HG03095 (cell line): ENCODE data around the gene SFI1.
"Not testable (repeated sequence)": the region's sequence is repeated elsewhere in the genome, so short reads cannot be mapped to it uniquely, and the experiment has no call there.

Experiments used
- ATAC-seq: cut with Tn5 transposase; IDR thresholded peaks from one replicate; pipeline ENCODE4 v1.9.1; 2021; ENCODE audit warnings: moderate library complexity; ENCODE audit not compliant: unreplicated experiment

SFI1 gene

DNA sequence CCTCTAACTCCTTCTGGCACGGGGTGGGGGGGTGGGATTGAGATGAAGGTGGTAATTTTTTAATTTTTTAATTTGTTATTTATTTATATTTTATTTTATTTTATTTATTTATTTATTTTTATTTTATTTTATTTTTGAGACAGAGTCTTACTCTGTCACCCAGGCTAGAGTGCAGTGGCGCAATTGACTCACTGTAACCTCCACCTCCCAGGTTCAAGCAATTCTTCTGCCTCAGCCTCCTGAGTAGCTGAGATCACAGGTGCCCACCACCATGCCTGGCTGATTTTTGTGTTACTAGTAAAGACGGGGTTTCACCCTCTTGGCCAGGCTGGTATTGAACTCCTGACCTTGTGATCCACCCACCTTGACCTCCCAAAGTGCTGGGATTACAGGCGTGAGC lies 43.8 kb downstream of the SFI1 start:
- not testable (repeated sequence) for ATAC-seq

DNA sequence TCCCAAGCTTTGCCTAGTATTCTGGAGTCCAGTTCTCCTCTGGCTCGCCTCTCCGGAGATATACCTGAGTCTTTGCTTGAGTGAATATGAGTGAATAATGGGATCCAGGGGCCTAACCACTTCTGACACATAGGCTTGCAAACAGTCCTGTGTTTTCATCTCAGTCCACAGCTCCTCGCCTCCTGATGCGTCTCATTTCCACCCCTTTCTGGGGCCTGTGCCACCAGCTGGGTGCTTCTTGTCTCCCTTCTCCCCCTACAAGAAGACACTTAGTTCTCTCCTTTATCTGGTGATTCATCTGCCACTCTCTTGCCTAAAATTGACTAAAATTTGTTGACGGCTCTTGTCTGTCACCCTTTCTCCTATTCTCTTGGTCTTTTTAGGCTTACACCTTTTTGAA lies 44.6 kb downstream of the SFI1 start:
- no peak for ATAC-seq

DNA sequence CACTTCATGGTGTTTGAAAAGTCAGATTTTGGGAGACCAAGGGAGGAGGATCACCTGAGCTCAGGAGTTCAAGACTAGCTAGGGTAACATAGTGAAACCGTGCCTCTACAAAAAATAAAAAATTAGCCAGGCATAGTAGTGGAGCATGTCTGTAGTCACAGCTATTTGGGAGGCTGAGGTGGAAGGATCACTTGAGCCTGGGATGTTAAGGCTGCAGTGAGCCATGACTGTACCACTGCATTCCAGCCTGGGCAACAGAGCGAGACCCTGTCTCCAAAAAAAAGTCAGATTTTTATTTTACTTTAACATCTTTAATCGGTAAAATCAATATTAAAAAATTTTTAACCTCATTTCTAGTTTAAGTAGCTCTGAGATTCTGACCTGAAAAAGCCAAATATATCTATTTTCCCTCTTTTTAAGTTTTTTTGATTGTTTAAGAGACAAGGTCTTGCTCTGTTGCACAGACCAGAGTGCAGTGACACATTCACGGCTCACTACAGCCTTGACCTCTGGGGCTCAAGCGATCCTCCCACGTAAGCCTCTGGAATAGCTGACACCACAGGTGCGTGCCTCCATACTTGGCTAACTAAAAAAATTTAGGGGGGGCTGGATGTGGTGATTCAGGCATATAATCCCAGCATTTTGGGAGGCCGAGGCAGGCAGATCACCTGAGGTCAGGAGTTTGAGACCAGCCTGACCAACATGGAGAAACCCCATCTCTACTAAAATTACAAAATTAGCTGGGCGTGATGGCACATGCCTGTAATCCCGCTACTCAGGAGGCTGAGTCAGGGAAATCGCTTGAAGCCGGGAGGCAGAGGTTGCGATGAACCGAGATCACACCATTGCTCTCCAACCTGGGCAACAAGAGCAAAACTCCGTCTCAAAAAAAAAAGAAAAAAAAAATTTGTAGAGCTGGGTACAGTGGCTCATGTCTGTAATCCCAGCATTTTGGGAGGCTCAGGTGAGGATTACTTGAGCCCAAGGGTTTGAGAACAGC lies 48.4 kb downstream of the SFI1 start:
- no peak for ATAC-seq

DNA sequence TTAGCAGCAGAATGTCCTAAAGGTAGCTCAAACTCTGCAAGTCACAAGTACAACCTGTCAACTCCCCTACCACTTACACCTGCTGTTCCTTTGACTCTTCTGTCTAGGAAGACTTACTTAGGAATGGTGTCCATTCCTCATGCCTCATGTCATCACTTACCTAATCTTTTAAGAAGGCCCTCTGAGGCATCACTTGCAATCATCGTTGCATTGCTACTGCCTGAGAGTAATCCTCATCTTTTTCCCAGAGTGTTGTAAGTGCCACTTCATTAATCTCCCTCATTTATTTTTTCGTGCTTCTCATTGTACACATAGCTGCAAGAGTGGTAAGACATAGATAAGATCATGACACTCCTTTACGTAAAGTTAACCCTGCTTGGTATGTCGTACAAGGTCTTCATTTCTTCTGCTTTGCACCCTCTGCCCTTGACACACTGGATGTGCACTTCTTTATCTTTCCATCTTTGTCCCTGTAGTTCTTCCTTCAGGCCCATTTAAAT lies 54.6 kb downstream of the SFI1 start:
- ATAC-seq = no peak

DNA sequence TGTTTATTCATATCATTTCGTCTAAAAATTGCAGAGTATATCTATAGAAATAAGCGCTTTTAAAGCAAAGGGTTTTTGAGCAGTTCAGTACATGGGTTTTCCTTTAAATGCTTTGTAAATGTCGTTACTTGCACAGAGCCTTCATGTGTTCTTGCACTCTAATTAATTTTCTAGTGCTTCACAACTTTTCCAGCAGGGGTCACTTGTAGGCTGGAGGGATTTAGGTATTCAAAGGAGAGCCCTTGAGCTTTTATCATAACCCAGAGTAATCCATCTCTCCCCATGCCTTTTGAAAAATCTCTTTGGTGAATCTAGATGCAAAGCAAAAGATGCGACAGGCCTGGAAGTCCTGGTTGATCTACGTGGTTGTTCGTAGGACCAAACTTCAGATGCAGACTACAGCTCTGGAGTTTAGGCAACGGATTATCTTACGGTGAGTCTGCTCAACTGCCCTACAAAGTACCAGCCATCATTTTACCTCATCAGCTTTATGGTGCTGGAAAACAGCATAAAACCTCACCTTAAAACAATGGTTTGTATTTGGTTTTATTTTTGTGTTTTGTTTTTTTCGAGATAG lies 60.4 kb downstream of the SFI1 start:
- ATAC-seq = no peak

DNA sequence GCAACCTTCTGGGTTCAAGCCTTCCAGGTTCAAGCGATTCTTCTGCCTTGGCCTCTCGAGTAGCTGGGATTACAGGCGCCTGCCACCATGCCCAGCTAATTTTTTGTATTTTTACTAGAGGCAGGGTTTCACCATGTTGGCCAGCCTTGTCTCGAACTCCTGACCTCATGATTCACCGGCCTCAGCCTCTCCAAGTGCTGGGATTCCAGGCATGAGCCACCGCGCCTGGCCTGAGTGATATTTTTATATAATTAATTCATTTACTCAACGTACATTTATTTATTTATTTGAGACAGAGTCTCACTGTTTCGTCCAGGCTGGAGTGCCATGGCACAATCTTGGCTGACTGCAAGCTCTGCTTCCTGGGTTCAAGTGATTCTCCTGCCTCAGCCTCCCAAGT lies 62.2 kb downstream of the SFI1 start:
- ATAC-seq = not testable (repeated sequence)

DNA sequence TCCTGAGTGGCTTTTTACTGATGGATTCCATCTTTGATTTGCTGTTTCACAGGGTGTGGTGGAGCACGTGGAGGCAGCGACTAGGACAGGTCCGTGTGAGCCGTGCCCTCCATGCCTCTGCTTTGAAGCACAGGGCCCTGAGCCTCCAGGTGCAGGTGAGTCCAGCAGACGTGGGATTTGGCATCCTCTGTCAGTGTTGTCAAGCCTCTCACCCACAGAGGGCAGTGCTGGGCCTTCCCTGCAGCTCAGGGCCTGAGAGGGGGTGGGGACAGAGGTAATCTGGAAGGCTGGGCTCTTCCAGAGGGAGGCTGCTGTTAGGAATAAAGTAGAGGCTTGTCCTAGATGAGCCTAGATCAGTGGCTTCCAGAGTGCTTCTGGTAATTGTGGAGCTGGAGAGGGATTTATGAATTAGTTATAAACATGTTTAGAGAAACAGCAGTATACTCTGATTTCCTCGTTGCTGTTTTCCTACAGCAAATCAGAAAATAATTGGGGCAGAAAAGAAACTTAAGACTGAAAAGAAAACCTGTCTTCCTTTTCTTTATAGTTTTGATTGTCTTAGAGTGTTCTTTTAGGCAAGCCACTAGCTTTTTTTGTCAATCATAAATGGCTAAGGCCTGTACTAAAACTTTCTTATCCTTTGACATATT lies 65.0 kb downstream of the SFI1 start:
- no peak for ATAC-seq

DNA sequence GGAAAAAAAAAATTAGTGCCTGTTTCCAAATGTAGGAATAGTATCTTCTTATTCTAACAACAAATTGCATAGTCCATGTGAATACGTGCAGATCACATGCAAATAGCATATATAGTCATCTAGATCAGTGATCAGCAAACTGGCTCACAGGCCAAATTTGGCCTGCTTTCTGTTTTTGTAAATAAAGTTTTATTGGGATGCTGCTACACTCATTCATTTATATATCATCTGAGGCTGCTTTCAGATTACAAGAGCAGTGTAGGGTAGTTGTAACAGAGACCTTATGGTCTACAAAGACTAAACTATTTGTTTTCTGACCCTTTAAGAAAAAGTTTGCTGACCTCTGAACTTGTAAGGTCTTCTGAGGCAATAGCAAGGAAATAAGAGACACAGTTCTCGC lies 65.6 kb downstream of the SFI1 start:
- no peak for ATAC-seq

DNA sequence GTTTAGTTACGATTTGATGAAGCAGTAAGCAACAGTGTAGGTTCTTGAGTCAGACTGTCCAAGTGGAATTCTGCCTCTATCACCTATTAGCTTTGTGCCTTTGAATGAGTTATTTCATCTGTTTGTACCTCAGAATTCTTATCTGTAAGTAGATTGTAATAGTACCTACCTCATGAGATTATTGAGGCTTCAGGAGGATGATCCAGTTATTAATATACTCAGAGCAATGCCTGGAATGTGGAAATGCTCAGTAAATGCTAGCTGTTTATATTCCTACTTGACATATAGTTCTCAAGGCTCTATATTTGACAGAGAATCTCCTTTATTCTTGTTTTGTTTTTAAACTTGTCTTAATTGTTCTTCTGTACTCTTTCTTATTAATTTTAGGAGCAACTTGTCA lies 70.1 kb downstream of the SFI1 start:
- no peak for ATAC-seq

DNA sequence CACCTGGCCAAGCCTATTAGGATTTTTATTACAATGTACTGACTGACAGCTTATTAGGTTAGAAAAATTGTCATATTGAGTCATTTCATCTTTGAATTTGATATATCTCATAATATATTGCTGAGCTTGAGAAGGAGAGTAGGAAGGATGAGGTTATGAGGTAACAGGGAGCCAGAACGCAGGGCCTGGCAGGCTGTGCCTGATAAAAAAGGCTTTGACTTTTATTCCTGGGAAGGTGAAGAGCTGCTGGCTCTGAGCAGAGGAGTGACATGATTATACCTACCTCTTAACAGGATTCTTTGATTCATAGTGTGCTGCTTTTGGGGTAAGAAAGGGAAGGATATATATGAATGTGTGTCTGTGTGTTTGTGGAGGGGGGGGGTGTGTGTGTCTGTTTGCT lies 70.9 kb downstream of the SFI1 start:
- no peak for ATAC-seq

DNA sequence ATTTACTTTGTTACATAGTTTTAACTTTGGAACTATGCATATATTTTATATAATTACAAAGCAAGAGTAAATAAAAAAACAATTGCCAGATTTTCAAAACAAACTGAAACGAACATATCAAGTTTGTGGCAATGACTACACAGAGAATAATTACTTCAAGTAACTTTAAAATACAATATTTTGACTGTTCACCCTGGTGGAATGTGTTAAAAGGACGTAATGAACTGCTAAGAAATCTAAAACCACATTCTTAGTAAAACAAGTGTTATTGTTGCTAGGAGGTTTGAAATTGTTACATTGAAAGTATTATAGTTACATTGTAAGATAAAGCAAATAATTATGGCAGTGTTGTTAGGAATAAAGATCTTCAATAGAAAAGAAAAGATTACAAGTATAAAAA lies 71.4 kb downstream of the SFI1 start:
- no peak for ATAC-seq

DNA sequence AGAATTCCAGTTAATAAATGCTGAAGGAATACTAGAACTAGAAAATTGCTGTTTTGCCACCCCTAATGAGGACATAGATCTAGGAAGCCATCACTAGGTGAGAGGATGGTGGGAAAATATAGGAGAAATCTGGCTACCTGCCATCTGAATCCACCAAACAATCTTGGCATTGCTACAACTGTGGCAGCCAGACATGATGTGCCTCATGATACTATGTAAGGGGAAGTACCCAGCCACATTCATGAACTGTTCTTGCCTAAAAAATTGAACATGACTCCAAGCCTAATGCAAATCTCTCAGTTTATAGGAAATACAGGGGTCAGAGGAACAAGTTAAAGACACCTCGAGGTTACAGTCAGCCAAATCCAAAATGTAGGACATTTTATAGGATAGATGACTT lies 72.8 kb downstream of the SFI1 start:
- ATAC-seq = no peak

DNA sequence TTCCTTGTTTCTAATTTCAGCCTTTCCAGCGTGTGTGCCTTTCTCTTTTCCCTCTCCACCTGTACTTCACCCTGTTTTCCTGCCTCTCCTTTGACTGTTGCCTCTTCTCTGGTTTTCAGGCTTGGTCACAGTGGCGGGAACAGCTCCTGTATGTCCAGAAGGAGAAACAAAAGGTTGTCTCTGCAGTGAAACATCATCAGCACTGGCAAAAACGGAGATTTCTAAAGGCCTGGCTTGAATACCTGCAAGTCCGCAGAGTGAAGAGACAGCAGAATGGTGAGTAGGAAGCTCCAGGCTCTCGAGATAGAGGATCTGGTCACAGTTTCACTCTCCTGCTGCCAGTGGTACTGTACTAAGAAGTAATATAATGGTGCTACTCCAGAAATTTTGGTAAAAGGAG lies 76.6 kb downstream of the SFI1 start:
- no peak for ATAC-seq

DNA sequence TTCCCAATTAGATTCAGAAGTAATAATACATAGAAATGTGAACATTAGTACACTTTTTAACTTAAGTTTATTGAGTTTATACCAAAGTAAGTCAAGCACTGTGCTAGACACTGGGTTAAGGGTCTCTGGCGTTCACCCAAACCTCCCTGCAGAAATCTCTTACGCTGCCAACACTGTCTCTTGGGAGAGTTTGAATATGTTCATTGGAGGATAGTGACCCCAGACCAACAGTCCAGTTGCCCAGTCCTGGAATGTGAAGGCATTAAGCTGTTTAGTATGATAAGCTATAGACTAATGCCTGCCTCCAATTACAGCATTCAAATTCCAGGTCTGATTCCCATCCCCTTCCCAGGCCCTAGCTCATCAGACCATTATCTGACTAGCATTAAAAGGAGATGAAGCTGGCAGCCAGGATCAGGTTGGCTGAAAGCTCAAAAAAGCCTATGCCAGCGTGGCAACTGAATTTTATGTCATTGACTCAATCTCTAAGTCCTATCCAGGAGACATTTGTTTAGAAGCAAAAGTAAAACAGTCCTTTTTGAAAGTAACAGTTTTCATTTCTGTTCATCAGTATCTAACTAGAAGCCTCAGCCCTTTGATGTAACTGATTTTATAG lies 77.8 kb downstream of the SFI1 start:
- ATAC-seq = no peak

DNA sequence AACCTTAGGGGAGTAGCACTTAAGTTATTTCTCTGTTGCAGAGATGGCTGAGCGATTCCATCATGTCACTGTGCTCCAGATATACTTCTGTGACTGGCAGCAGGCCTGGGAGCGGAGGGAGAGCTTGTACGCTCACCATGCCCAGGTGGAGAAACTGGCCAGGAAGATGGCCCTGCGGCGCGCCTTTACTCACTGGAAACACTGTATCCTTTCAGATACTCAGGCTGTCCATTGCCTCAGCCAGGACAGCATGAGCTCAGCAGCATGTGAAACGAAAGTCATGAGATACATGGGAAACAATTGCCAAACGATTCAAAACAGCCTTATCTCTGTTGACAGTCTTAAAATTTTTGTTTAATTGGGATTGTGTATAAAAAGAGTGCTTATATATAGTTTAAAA lies 78.9 kb downstream of the SFI1 start:
- ATAC-seq = no peak

DNA sequence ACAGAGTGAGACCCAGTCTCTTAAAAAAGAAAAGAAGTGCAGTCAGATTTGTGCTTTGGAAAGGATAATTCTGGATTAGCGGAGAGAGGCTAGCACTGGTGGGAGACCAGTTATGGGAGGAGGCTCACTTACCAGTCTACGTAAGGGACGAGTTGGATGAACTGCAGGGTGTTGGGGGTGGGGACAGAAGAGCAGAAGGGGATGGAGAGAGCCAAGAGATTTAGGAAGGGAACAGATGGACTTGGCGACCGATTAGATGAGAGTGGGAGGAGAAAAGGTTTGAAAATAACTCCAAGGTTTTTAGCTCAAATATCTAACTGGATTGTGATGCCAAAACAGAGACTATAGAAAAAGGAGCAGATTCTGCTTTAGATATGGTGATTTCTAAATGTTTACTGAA lies 81.4 kb downstream of the SFI1 start:
- ATAC-seq = no peak

DNA sequence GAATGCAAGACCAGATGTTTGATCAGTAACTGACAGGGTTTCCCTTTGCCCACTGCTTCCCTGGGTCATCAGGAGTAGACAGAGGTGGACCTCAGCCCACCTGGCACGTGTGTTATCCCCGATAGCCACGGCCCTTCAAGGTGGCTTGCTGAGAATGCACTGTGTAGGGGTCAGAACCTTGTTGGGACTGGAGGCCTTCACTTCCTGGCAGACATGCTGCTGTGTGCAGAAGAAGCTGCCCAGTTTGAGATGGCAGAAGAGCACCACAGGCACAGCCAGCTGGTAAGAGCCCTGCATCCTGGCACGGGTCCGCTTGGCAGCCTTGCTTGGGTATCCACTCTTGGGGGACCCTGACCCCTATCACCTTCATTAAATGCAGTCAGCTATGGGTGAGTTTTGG lies 81.8 kb downstream of the SFI1 start:
- ATAC-seq = no peak

DNA sequence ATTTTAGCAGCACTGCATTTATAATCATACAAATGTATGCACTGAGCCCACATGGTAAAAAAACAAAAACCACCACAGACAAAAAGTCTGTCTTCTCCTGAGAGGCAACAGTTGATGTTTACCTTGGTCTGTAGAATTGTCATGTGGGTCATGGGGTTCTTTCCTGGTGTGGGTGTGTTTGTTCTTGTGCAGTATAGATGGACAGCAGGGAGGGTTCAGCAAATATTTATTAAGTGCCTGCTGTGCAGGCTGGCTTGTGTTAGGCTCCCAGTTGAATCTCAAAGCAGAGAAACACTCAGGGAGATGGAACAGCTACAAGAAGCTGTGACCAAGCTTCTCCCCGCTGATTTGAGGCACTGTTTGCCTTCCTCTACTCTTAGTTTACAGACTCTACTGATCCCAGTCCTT lies 83.5 kb downstream of the SFI1 start:
- ATAC-seq = no peak

DNA sequence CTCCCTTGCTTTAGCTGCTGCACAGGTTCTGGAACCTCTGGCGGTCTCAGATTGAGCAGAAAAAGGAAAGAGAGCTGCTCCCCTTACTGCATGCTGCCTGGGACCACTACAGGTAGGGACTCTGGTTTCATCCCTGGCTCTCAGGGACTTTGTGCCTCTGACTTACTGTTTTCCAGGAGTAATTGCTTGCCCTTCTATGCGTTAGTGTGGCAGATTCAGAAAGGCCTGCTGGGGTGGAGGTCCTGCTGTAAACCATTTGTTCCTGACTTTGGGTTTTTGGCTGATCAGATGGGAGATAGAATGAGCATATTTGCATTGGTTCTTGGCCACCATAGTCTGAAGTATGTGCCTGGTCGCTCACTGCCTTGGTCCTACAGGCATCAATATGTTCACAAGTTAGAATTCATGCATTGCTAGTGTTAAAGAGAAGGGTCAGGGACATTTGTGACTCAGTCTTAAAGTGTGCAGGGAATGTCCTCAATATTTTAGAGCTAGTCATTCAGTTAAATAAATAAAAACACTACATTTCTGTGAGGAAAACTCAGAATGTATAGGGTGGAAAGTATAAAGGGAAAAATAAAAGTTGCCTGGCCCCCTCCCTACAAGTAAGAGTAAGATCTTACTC lies 87.6 kb downstream of the SFI1 start:
- no peak for ATAC-seq

DNA sequence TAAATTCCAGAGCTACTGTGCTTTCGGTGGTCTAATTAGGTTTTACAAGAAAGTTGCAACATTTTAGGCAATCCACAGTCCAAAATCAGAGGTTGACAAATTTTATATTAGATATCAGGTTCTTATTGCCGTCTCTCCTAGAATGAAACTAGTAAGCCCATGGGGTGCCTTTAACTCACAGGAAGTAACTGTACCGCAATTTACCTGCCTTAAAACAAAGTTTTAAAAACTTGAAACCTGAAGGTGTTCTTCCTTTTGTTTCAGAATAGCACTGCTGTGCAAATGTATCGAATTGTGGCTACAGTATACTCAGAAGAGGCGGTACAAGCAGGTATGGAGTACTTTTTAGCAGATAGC lies 88.4 kb downstream of the SFI1 start:
- ATAC-seq = no peak
